Measurements from ENCODE around the gene RGS1.

RGS1 gene

DNA sequence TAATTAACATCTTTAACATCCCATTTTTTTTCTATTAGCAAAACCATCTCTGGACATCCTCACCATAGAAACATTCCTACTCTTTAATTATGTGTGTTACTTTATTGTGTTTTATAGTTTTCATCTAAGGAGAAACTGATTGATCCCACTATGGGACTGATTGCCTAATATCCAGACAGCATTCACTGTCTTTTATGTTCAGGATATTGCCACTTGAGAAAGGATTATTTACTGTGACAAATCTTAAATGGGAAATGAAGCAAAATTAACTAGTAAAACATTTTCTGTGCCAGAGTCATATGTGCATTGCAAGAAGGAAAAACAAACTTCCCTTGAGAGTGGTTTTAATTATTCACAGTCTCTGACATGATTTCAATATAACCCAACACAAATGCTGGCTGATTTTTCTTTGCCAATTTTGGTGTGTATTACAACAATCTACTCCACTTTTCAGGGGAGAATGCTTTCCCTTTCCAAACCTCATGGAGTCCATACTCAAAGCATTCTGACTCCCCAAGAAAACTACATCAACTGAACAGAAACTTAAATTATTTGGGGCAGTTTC, 44.6 kb downstream of the RGS1 start:
- TF ChIP-seq, protein P1, sequence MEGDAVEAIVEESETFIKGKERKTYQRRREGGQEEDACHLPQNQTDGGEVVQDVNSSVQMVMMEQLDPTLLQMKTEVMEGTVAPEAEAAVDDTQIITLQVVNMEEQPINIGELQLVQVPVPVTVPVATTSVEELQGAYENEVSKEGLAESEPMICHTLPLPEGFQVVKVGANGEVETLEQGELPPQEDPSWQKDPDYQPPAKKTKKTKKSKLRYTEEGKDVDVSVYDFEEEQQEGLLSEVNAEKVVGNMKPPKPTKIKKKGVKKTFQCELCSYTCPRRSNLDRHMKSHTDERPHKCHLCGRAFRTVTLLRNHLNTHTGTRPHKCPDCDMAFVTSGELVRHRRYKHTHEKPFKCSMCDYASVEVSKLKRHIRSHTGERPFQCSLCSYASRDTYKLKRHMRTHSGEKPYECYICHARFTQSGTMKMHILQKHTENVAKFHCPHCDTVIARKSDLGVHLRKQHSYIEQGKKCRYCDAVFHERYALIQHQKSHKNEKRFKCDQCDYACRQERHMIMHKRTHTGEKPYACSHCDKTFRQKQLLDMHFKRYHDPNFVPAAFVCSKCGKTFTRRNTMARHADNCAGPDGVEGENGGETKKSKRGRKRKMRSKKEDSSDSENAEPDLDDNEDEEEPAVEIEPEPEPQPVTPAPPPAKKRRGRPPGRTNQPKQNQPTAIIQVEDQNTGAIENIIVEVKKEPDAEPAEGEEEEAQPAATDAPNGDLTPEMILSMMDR (IDR thresholded peaks at IDR 0.05; ENCODE audit: low read length, missing control alignments) = no peak
- DNase-seq (ENCODE audit: low read depth) = no peak
- H3K4me3 ChIP-seq (replicated peaks; ENCODE audit: low read depth, low read length) = no peak overlapping the region

- DNase-seq (ENCODE audit: low read depth) = peak; percentile 23
- TF ChIP-seq, protein P1 (IDR thresholded peaks at IDR 0.05; ENCODE audit: low read length, missing control alignments) = no peak
- H3K4me3 ChIP-seq (replicated peaks; ENCODE audit: low read depth, low read length) = no peak overlapping the region
Measured at GRCh38 chr1:192626366-192627179, 51.0 kb downstream of the RGS1 start.

GRCh38 chr1:192627901-192628300, 52.3 kb downstream of the RGS1 start:
- TF ChIP-seq, protein P1 (IDR thresholded peaks at IDR 0.05; ENCODE audit: low read length, missing control alignments) = no peak
- no peak overlapping the region for H3K4me3 ChIP-seq (replicated peaks; ENCODE audit: low read depth, low read length)
- no peak for DNase-seq (ENCODE audit: low read depth)

GRCh38 chr1:192628396-192629057, 53.0 kb downstream of the RGS1 start:
- TF ChIP-seq, protein P1 (IDR thresholded peaks at IDR 0.05; ENCODE audit: low read length, missing control alignments) = no peak
- no peak overlapping the region for H3K4me3 ChIP-seq (replicated peaks; ENCODE audit: low read depth, low read length)
- DNase-seq (ENCODE audit: low read depth) = no peak

DNA sequence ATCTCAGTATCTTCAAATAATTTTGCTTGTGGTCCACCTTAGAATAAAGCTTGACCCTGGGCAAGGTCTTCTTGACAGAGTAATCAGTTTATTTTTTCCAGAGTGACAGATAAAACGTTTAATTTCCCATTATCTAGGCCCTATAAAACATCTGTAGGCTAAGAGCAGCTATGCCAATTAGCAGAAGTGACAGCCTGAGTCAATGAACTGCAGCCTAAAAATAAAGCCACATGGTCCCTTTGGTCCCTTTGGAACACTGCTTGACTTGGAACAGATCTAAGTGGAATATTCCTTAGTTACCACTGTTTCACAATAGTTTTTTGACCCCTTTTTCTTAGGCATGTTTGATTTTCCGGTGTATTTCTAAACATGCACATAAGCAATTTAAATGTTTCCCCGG, 54.0 kb downstream of the RGS1 start:
- no peak for DNase-seq (ENCODE audit: low read depth)
- H3K4me3 ChIP-seq (replicated peaks; ENCODE audit: low read depth, low read length) = no peak overlapping the region
- TF ChIP-seq, protein P1 (IDR thresholded peaks at IDR 0.05; ENCODE audit: low read length, missing control alignments) = no peak
